Measurements from ENCODE around the gene LMO2. TPM values are rescaled to one million over a fixed set of nuclear protein-coding genes. Genes with fewer than 3 reads are reported as not detected.

LMO2 gene
- total RNA-seq, 2 experiments from 2014 or later = not detected

DNA sequence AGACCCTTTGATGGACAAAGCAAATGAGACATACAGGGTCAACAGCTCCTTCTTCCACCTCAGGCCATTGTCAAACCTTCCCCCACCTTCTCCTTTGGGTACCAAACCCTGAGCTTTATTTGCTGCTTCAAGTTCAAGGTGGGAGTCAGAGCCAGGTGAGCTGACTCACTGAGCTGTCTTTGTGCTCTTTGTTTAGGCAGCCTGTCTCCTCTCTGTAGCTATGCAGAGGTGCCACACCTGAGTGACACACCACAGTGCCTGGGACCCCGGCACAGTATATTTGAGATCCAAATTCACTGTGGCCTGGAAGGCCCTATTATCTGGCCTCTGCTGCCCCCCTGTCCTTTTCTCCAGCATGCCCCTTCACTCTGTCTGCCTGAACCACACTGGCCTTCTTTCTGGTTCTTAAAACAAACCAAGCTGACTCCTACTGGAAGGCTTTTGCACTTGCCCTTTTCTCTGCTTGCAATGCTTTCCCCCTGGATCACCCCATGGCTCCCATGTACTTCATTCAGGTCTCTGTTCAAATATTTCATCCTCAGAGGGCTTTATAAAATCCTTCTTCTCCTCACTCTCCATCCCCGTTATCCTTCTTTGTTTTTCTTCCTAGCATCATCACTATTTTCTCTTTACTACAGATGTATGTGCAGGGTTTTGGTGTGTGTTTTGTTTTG lies 16.1 kb downstream of the LMO2 start:
- Mint-ChIP-seq H3K4me1 (no peaks in the 10 kb centered on the region), H3K36me3 (ENCODE audit: low read depth) (no peaks in the 10 kb centered on the region), H3K9me3 (no peaks in the 10 kb centered on the region), H3K27ac (no peak overlapping the region), H3K4me3 (no peak overlapping the region), H3K27me3 (peaks cover 78% of the 10 kb centered on the region)
- ChIA-PET POLR2A (no interaction called here), CTCF (interaction anchor here (0.7 to 1.6 kb wide), 3 partner anchors 17 to 174 kb away, joined by 5 read pairs; partner anchors contain the start of gene LMO2)
- DNase-seq = no peak

DNA sequence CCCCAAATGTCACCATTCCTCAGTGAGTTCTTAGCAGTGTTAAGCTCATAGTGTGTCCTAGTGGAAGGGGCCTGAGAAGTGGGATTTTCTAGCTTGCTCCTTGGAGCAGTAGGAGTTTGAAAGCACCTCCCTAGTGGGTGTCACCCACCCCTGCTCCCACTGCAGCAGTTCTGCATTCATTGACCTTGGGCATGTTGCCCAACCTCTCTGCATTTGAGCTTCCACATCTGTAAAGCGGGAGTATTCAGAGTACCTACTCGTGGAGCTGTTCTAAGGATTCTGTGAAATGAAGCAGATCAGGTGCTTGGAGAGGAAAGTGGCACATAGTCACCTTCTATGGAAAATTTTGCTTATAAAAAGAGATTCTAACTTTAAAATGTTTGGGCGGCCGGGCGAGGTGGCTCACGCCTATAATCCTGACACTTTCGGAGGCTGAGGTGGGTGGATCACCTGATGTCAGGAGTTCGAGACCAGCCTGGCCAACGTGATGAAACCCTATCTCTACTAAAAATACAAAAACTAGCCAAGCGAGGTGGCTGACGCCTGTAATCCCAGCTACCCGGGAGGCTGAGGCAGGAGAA lies 16.9 kb downstream of the LMO2 start:
- no peak overlapping the region for H3K27ac Mint-ChIP-seq
- H3K4me1 Mint-ChIP-seq = peaks cover 2% of the 10 kb centered on the region
- no peaks in the 10 kb centered on the region for H3K36me3 Mint-ChIP-seq (ENCODE audit: low read depth)
- H3K4me3 Mint-ChIP-seq = no peak overlapping the region
- CTCF ChIA-PET = interaction anchor here (1.0 to 1.6 kb wide), 2 partner anchors 17 to 122 kb away, joined by 5 read pairs; partner anchors contain the start of gene LMO2
- H3K27me3 Mint-ChIP-seq = peaks cover 78% of the 10 kb centered on the region
- POLR2A ChIA-PET = no interaction called here
- DNase-seq = no peak
- no peaks in the 10 kb centered on the region for H3K9me3 Mint-ChIP-seq

DNA sequence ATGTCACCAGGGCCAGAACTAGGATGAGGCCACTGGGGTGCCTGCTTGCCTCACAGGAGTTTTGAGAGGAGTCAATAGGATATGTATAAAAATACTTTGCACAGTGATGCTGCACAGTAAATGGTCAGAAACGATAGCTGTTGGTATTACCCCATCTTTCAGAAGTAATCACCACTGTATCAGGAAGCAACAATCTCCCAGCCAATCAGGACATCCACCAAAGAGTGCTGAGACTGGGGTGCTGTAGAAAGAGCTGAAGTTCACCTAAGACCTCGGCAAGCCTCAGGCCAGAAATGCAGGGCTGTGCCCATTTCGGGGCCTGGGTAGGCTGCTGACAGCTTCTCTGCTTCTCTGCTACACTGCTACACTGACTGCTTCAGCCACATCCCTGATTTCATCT lies 17.4 kb downstream of the LMO2 start:
- H3K27me3 Mint-ChIP-seq = peaks cover 77% of the 10 kb centered on the region
- no peak for DNase-seq
- no peaks in the 10 kb centered on the region for H3K36me3 Mint-ChIP-seq (ENCODE audit: low read depth)
- H3K27ac Mint-ChIP-seq = no peak overlapping the region
- no peaks in the 10 kb centered on the region for H3K9me3 Mint-ChIP-seq
- ChIA-PET CTCF (interaction anchor here (1.6 kb wide), 1 partner anchor 18 kb away, joined by 5 read pairs; the partner anchor contains the start of gene LMO2), POLR2A (no interaction called here)
- H3K4me3 Mint-ChIP-seq = no peak overlapping the region
- peaks cover 5% of the 10 kb centered on the region for H3K4me1 Mint-ChIP-seq

DNA sequence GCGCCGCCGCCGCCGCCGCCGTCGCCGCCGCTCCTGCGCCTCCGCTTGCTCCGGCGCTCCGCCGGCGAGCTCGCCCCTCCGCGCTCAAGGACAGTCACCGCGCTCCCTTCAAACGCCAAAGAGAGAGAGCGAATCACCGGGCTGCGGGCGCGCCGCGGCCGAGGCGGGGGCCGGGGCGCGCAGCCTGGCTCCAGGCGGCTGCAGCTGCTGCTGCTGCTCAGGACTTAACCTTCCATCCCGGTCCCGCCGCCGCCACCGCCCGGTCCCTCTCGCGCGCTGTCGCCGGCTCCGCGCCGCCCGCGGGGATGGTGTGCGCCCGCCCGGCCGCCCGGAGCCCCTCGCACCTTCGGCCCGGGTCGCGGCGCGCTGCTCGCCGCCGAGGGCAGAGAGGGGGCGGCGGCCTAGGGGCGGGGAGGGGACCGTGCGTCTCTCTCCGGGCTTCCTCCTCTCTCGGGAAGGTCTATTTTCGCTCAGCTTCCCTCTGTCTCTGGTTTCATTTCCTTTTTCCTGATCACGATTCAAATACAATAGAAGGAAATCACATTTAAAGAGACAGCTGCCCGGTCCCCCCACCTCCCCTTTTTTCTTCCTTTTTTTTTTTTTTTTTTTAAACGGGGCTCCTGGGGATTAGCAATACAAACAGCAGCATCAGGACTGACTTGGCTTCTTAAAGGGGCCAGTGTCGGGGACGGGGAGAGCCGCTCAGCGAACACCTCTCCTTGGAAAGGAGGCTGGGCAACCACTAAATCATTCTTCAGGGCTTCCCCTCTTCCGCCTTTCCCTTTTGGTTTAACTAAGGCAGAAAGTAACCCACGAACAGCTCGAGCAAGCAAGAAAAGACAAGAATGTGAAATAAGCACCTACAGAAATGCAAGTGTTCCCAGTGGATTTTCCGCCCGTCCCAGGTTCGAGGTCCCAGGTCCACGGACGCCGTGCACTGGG lies 22.1 kb downstream of the LMO2 start:
- Mint-ChIP-seq H3K36me3 (ENCODE audit: low read depth) (no peaks in the 10 kb centered on the region), H3K4me3 (peak overlapping the region; percentile 72), H3K9me3 (no peaks in the 10 kb centered on the region), H3K4me1 (peaks cover 7% of the 10 kb centered on the region), H3K27ac (no peak overlapping the region), H3K27me3 (peaks cover 82% of the 10 kb centered on the region)
- no peak for DNase-seq
- ChIA-PET POLR2A (interaction anchor here (0.6 kb wide), 2 partner anchors 50 to 378 kb away, joined by 3 to 4 read pairs; no protein-coding TSS in a partner anchor), CTCF (interaction anchor here (0.6 to 1.5 kb wide), 4 partner anchors 11 to 1245 kb away, joined by 3 to 4 read pairs (median 3); no protein-coding TSS in a partner anchor)

DNA sequence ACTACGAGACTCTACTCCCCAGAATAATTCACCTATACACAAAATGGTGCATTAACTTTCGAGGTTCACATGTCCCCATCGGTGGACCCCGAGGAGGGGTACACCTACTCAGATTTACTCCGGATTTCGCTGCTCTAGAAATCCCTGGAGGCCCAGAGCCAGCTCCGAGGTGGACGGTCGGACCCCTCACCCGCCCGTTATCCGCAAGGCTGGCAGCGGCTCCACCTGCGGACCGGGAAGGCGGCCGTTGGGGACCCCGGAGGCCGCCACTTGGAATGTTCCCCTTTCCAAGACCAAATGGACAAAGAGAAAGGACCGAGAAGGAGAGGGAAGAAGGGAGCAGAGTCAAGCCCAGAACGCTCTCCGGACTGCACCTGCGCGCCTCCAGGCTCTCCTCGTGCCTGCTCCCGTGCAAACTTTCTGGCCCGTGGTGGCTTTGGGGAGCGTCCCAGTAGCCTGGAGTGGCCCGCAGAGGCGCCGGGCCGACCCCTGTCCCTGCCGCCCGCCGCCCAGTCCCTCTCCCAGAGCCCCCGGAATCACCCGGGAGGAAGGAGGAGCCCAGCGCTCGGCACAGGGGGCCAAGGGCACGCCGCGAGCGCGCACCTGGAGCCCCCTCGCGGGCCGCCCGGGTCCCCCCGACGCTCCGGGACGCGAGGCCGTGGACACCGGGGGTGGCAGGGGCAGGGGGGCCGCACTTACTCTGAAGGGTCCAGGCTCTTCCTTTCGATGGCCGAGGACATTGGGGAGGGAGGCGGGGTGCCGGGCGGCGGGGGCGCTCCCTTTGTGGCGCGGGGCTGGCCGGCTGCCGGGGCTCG lies 23.0 kb downstream of the LMO2 start:
- H3K4me1 Mint-ChIP-seq = peaks cover 7% of the 10 kb centered on the region
- no peak for DNase-seq
- no peaks in the 10 kb centered on the region for H3K36me3 Mint-ChIP-seq (ENCODE audit: low read depth)
- no peaks in the 10 kb centered on the region for H3K9me3 Mint-ChIP-seq
- H3K27me3 Mint-ChIP-seq = peaks cover 78% of the 10 kb centered on the region
- ChIA-PET CTCF (interaction anchor here (1.2 to 1.5 kb wide), 2 partner anchors 10 to 119 kb away, joined by 3 read pairs; no protein-coding TSS in a partner anchor), POLR2A (interaction anchor here (0.6 kb wide), 1 partner anchor 379 kb away, joined by 4 read pairs; no protein-coding TSS in a partner anchor)
- H3K4me3 Mint-ChIP-seq = no peak overlapping the region
- H3K27ac Mint-ChIP-seq = no peak overlapping the region

DNA sequence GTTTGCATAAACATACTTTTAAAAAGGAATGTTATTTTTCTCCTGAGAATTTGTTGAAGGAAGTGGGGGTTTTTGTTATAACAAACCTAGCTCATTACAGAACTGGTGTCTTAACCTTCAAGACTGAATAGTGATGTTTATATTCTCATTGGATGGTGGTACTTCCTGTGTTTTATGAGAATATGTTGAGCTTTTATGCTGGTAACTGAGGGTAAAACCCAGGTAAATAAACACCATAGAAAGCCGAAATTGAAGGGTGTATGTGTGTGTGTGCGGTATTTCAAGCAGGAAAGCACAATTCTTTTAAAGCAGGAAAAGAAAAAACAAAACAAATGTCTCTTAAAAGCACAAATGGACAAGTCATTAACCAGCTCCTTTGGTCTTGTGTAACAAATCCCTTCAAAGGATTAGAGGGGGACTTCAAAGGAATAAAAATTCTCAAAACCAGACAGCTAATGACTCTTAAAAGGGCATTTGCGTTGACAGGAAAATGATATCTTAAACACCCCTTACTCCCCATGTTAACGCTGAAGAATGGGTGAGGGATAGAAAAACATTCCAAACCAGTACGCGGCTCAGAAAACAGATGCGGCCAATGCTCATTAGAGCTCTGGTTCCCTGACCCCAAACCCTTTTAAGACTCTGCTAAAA lies 23.8 kb downstream of the LMO2 start:
- CTCF ChIA-PET = interaction anchor here (1.2 kb wide), 1 partner anchor 120 kb away, joined by 3 read pairs; no protein-coding TSS in a partner anchor
- POLR2A ChIA-PET = no interaction called here
- no peaks in the 10 kb centered on the region for H3K36me3 Mint-ChIP-seq (ENCODE audit: low read depth)
- no peaks in the 10 kb centered on the region for H3K9me3 Mint-ChIP-seq
- DNase-seq = no peak
- H3K4me1 Mint-ChIP-seq = peaks cover 7% of the 10 kb centered on the region
- no peak overlapping the region for H3K27ac Mint-ChIP-seq
- H3K27me3 Mint-ChIP-seq = peaks cover 78% of the 10 kb centered on the region
- H3K4me3 Mint-ChIP-seq = no peak overlapping the region

DNA sequence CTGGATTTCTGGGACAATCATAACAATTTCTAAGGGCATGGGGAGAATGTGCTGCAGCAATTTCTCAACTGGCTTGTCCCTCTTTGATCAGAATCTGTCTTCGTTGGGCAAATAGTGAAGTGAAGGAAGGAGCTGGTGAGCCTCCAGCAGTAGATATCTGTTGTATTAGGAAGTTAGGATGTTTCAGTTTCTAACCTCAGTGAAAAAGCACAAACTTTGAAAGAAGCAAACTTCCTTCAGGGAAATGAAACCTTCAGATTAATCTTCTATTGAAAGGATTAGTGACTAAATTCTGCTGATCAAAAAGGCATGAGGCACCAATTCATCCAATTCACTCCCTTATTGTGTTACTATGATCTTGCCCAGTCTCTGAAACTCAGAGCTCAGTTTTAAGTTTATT lies 24.3 kb downstream of the LMO2 start:
- Mint-ChIP-seq H3K9me3 (no peaks in the 10 kb centered on the region), H3K27ac (no peak overlapping the region), H3K4me1 (peaks cover 7% of the 10 kb centered on the region), H3K36me3 (ENCODE audit: low read depth) (no peaks in the 10 kb centered on the region), H3K4me3 (no peak overlapping the region), H3K27me3 (peaks cover 76% of the 10 kb centered on the region)
- ChIA-PET CTCF (interaction anchor here (0.8 to 1.2 kb wide), 2 partner anchors 120 to 121 kb away, joined by 3 to 7 read pairs; no protein-coding TSS in a partner anchor), POLR2A (no interaction called here)
- DNase-seq = no peak

DNA sequence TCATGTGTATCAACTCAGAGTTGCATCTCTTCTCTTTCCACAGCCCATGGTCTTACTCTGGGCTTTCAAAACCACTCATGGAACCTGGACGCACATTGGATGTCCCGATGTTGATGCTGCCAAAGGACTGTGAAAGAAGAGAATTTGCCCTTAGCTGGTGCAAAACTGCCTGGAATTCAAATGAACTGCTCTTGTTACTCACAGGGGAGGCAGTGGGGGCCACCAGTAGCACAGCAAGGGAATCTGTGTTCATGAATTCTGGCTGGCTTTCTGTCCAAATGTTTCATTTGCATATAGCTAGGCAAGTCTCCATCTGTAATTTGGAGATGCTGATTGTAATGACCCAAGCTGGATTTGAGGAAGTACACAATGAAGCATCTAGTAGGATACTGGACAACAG lies 24.9 kb downstream of the LMO2 start:
- H3K36me3 Mint-ChIP-seq (ENCODE audit: low read depth) = no peaks in the 10 kb centered on the region
- DNase-seq = no peak
- ChIA-PET POLR2A (no interaction called here), CTCF (interaction anchor here (0.8 kb wide), 1 partner anchor 121 kb away, joined by 7 read pairs; no protein-coding TSS in a partner anchor)
- H3K4me1 Mint-ChIP-seq = peaks cover 7% of the 10 kb centered on the region
- H3K27ac Mint-ChIP-seq = no peak overlapping the region
- peaks cover 74% of the 10 kb centered on the region for H3K27me3 Mint-ChIP-seq
- no peaks in the 10 kb centered on the region for H3K9me3 Mint-ChIP-seq
- no peak overlapping the region for H3K4me3 Mint-ChIP-seq

DNA sequence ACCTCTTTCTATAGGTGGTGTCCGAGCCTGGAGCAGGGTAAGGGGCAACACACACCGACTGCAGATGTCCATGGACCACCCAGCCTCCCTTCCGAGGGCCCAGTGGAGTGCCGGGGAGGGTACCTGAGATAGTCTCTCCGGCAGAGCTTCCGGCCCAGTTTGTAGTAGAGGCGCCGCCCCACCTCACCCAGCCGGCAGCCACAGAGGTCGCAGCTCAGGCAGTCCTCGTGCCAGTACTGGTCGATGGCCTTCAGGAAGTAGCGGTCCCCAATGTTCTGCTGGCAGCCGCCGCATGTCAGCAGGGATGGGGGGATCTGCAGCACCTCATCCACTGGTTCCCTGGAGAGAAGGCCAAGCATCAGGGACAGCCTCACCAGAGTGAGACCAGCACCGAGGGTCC lies 27.4 kb downstream of the LMO2 start:
- no peaks in the 10 kb centered on the region for H3K36me3 Mint-ChIP-seq (ENCODE audit: low read depth)
- CTCF ChIA-PET = no interaction called here
- H3K9me3 Mint-ChIP-seq = no peaks in the 10 kb centered on the region
- no peak overlapping the region for H3K4me3 Mint-ChIP-seq
- peaks cover 3% of the 10 kb centered on the region for H3K4me1 Mint-ChIP-seq
- H3K27ac Mint-ChIP-seq = no peak overlapping the region
- H3K27me3 Mint-ChIP-seq = peaks cover 69% of the 10 kb centered on the region
- no peak for DNase-seq
- POLR2A ChIA-PET = no interaction called here

DNA sequence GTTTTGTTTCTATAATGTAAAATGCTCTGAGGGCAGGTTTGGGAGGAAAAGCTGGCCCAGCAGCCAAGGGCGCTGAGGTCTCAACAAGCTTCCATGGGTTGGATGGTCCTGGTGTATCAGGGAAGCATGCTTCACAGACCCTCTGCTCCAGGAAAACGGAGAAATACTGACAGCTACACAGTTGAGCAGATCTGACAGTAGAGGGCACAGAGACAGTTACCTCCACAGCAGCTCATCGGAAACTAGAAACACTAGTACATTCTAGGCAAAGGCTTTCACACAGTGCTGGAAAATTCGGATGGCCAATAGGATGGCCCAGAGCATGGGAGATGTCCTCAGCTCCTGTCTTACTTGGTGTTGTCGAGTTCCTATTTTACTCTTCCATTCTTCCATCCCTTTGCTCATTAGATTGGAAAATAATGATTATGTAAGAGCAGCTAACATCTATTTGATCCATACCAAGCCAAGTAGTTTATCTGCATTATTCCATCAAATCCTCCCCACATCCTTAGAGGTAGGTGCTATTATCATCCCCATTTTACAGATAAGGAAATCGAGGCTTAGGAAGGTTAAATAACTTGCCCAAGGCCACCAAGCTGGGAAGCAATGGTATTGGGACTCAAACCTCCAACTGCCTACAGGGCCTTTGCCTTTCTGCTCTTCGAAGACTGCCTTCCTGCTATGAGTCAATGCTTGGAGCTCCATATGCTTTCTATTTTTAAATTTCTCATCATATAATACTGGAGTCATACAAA lies 28.3 kb downstream of the LMO2 start:
- Mint-ChIP-seq H3K4me1 (peaks cover 3% of the 10 kb centered on the region), H3K9me3 (no peaks in the 10 kb centered on the region), H3K36me3 (ENCODE audit: low read depth) (no peaks in the 10 kb centered on the region), H3K27me3 (peaks cover 75% of the 10 kb centered on the region), H3K4me3 (no peak overlapping the region), H3K27ac (no peak overlapping the region)
- DNase-seq = no peak
- ChIA-PET POLR2A (no interaction called here), CTCF (no interaction called here)

DNA sequence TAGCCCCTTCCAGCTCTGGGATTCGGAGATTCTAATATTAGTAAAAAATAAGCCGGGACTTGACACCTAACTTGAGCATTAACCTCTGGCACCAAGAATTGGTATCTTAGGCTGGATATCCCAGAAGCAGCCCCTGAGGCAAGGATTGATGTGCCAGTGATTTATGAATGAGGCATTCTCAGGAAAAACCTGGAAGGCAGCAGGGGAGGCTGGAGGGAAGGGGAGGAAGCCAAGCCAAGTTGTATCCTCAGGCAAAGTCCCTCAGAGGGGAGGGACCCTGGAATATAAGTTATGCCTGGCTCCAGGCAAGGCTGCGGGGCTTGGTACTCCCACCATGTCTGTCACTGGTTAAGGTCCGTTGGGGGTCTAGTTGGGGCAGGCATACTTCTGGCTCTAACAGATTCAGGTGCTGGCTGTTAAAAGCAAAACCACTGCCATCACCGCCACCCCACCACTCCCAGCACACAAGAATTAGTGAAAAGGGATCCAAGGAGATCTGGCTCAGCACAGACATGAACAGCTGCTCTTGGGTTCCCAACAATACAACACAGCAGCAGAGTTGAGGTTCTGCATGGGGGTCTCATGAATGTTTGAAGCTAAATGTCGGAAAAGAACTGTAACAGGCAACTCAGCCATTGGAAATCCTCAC lies 29.8 kb downstream of the LMO2 start:
- no peak overlapping the region for H3K27ac Mint-ChIP-seq
- H3K36me3 Mint-ChIP-seq (ENCODE audit: low read depth) = no peaks in the 10 kb centered on the region
- H3K4me1 Mint-ChIP-seq = no peaks in the 10 kb centered on the region
- ChIA-PET CTCF (interaction anchor here (1.1 kb wide), 1 partner anchor 186 kb away, joined by 3 read pairs; no protein-coding TSS in a partner anchor), POLR2A (no interaction called here)
- H3K9me3 Mint-ChIP-seq = no peaks in the 10 kb centered on the region
- H3K27me3 Mint-ChIP-seq = peaks cover 64% of the 10 kb centered on the region
- no peak for DNase-seq
- no peak overlapping the region for H3K4me3 Mint-ChIP-seq

Measured in activated CD4-positive, alpha-beta T cell treated with anti-CD3 and anti-CD28 coated beads, Interleukin-2, amount 10 ng/mL, durations not matched to agents 7 days and 5 days (primary cell).